CMK (cell line): ENCODE results near the gene DDX47.
"Not testable (repeated sequence)": the region's sequence is repeated elsewhere in the genome, so short reads cannot be mapped to it uniquely, and the experiment has no call there.

Experiments
- DNase-seq: peaks from one replicate; pipeline ENCODE4 v3.0.0-alpha.2; 2010; ENCODE audit warnings: low read depth

DDX47 gene

DNA sequence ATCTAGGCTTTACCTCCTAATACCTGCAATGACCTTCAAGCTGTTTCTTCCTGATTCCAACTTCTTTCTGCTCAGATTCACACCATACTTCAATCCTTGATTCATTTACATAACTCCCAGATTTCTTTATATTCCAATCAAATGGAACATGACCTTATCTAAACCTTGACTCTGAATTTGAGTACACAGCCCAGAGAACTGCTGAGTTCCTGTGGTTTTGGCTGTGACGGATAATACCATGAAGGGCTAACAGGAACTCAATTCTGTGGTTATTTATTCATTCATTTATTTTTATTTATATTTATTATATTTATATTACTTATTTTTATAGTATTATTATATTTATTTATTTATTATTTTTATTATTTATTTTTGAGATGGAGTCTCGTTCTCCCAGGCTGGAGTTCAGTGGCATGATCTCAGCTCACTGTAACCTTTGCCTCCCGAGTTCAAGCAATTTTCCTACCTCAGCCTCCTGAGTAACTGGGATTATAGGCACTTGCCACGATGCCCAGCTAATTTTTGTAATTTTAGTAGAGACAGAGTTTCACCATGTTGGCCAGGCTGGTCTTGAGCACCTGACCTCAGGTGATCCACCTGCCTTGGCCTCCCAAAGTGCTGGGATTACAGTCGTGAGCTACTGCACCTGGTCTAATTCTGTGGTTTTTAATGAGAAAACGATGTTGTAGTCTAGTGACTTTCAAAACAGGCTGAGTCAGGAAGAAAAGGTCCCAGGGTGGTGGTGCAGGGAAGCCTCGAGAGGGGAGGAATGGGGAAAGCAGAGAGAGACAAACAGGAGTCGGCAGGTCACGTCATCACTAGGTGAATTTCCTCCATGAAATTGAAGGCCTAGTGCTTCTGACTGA, 16.0 kb upstream of the DDX47 start:
- no peak for DNase-seq

DNA sequence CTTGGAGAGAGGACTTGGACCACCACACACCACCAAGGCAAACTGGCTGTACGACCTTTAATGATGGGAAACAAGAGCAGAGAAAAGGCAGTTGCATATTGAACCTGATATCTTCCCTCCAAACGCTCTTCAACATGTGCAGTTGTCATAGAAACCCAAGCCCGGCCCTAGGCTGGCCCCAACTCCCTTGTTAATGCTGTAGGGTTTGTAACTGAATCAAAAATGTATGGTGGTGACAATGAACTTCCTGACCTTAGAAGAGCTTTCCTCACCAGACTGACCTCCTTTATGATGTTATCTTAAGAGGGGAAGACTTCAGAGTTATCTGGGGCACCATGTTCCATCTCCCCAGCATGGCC, 15.4 kb upstream of the DDX47 start:
- no peak for DNase-seq

GRCh38 chr12:12798480-12798879, 14.7 kb upstream of the DDX47 start:
- no peak for DNase-seq

GRCh38 chr12:12799163-12799920, 13.8 kb upstream of the DDX47 start:
- DNase-seq, result no peak

DNA sequence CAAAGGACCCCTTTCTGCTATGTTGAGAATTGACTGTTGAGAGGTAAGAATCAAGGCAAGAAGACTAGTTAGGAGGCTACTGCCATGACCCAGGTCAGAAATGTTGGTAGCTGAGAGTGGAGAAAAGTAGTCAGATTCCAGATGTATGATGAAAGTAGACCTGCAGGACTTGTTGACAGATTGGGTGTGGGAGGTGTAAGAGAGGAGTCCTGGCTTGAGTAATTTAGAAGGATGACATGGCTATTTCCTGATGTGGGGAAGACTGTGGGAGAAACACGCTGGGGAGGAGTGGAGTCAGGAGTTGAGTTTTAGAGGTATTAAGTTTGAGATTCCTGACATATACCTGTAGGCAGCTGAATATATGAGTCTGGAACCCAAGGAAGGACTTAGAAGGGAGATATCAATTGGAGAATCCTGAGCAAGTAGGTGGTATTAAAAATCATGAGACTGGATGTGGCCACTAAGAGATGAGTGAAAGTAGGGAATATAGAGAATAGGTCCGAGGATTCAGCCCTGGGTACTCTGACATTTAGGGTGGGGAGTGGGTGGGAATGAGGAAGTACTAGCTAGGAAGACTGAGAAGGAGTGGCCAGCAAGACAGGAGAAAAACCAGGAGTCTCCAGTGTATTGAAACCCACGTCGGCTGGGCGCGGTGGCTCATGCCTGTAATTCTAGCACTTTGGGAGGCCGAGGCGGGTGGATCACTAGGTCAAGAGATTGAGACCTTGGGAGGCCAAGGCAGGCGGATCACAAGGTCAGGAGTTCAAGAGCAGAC, 12.6 kb upstream of the DDX47 start:
- no peak for DNase-seq

DNA sequence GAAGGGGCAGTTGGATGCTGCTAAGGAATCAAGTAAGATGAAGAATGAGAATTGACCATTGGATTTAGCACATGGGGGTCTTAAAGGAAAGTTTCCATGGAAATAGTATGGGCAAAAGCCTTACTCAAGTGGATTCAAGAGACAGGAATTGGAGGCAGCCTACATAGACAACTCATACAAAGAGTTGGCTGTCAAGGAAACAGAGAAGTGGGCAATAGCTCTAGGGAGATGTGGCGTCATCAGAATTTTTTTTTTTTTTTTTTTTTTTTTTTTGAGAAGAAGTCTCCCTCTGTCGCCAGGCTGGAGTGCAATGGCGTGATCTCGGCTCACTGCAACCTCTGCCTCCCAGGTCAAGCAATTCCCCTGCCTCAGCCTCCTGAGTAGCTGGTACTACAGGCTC, 11.5 kb upstream of the DDX47 start:
- not testable (repeated sequence) for DNase-seq

GRCh38 chr12:12803186-12803585, 10.0 kb upstream of the DDX47 start:
- no peak for DNase-seq

GRCh38 chr12:12804011-12804410, 9.1 kb upstream of the DDX47 start:
- no peak for DNase-seq

- DNase-seq, result no peak
These were observed 8.7 kb upstream of the DDX47 start for GRCh38 chr12:12804432-12804886.

- no peak for DNase-seq
These were observed 6.2 kb upstream of the DDX47 start for GRCh38 chr12:12806784-12807516.

DNA sequence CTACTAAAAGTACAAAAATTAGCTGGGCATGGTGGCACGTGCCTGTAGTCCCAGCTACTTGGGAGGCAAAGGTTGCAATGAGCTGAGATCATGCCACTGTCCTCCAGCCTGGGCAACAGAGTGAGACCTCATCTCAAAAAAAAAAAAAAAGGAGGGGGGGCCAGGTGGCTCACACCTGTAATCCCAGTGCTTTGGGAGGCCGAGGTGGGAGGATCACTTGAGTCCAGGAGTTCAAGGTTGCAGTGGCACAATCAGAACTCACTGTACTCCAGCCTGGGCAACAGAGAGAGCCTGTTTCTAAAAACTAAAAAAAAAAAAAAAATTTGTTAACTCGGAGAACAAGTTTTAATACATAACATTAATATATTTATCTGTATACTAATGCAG, 5.6 kb upstream of the DDX47 start:
- DNase-seq, result not testable (repeated sequence)

- DNase-seq, result no peak
These were observed 5.0 kb upstream of the DDX47 start for GRCh38 chr12:12807970-12808702.

DNA sequence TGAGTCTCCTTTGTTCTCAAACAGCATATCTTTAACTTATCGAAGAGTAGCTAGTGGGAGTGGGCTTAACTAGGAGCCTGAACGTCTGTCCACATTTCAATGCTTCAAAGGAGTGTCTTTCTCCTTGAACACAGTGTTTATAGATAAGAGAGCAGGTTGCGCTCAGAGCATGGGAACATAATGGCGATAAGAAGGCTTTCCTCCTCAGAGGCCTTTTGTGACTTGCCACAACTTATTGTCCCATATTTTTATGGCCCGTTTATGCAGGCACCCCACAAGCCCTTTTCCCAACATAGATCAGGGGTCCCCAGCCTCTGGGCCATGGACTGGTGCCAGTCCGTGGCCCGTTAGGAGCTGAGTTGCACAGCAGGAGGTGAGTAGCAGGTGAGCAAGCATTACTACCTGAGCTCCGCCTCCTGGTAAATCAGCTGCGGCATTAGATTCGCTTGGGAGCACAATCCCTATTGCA, 2.6 kb upstream of the DDX47 start:
- DNase-seq, result no peak

GRCh38 chr12:12811343-12811742, 1.8 kb upstream of the DDX47 start:
- no peak for DNase-seq

GRCh38 chr12:12812174-12812573, 972 bp upstream of the DDX47 start:
- DNase-seq, result no peak

DNA sequence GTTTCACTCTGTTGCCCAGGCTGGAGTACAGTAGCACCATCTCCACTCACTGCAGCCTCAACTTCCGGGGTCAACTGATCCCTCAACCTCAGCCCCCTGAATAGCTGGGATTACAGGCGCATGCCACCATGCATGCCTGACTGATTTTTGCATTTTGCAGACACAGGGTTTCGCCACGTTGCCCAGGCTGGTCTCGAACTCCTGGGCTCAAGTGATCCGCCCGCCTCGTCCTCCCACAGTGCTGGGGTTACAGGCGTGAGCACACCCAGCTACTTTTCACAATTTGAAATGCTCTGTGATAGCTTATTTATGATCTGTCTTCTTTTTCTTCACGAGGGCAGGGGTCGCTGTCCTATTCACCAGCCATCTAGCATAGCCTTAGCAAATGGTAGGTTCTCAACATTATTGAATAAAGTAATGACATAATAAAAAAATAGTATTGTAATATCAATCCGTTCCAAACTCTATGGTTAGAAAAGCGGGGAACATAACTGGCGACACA, 477 bp upstream of the DDX47 start:
- DNase-seq, result no peak

- no peak for DNase-seq
These were observed 4.5 kb downstream of the DDX47 start for GRCh38 chr12:12817616-12818015.

DNA sequence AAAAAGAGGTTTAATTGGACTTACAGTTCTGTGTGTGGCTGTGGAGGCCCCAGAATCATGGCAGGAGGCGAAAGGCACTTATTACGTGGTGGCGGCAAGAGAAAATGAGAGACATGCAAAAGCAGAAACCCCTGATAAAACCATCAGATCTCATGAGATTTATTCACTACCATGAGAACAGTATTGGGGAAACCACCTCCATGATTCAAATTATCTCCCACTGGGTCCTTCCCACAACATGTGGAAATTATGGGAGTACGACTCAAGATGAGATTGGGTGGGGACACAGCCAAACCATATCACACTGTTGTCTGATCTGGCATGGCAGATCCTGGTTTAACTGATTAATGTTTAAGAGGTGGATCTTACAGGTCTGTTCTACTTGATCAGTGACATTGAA, 5.6 kb downstream of the DDX47 start:
- DNase-seq, result no peak

DNA sequence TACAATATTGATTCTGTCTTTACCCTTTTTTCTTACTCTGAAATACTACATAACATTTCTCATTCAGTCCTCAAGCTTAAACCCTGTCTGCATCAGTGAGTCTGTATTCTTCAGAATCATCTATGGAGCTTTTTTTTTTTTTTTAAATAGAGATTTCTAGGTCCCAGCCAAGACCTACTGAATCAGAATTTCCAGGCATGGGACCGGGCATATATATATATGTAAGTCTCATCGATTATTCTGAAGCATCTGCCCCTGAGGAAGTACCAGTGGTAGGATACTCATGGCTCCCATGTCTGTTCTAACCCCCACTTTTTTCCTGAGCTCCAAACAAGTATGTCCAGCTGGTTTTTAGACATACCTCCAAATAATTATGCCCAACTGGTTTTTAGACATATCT, 6.1 kb downstream of the DDX47 start:
- no peak for DNase-seq

GRCh38 chr12:12819752-12820311, 6.7 kb downstream of the DDX47 start:
- no peak for DNase-seq

- DNase-seq, result not testable (repeated sequence)
These were observed 7.2 kb downstream of the DDX47 start for GRCh38 chr12:12820376-12820775.
